GM19240 (cell line): ENCODE measurements around the gene ANO6.
"Not testable (repeated sequence)": the region's sequence is repeated elsewhere in the genome, so short reads cannot be mapped to it uniquely, and the experiment has no call there.

Experiments
- DNase-seq: peaks from one replicate; pipeline ENCODE4 v3.0.0; 2011; ENCODE audit warnings: low spot score; ENCODE audit not compliant: insufficient read length

The ANO6 gene

GRCh38 chr12:45242180-45242579 is 26.3 kb downstream of the ANO6 start:
- DNase-seq: no peak

GRCh38 chr12:45243963-45244362 is 28.1 kb downstream of the ANO6 start:
- DNase-seq: no peak

GRCh38 chr12:45244561-45245343 is 28.9 kb downstream of the ANO6 start:
- no peak for DNase-seq

- no peak for DNase-seq
Observed at GRCh38 chr12:45246236-45246635, 30.3 kb downstream of the ANO6 start.

GRCh38 chr12:45247589-45247988 is 31.7 kb downstream of the ANO6 start:
- DNase-seq: no peak

- no peak for DNase-seq
Observed at GRCh38 chr12:45248095-45248494, 32.2 kb downstream of the ANO6 start.

GRCh38 chr12:45254254-45254653 is 38.4 kb downstream of the ANO6 start:
- no peak for DNase-seq

- no peak for DNase-seq
Observed at GRCh38 chr12:45256721-45257120, 40.8 kb downstream of the ANO6 start.

GRCh38 chr12:45257185-45257930 is 41.5 kb downstream of the ANO6 start:
- peak; percentile 25 for DNase-seq

- DNase-seq: no peak
Observed at GRCh38 chr12:45259675-45260074, 43.8 kb downstream of the ANO6 start.

- DNase-seq: no peak
Observed at GRCh38 chr12:45260104-45260815, 44.4 kb downstream of the ANO6 start.

GRCh38 chr12:45260854-45261253 is 45.0 kb downstream of the ANO6 start:
- no peak for DNase-seq

GRCh38 chr12:45262185-45262584 is 46.3 kb downstream of the ANO6 start:
- DNase-seq: not testable (repeated sequence)

- no peak for DNase-seq
Observed at GRCh38 chr12:45263587-45263986, 47.7 kb downstream of the ANO6 start.

GRCh38 chr12:45268672-45269411 is 52.9 kb downstream of the ANO6 start:
- DNase-seq: no peak

- DNase-seq: no peak
Observed at GRCh38 chr12:45269412-45269751, 53.5 kb downstream of the ANO6 start.

GRCh38 chr12:45270951-45271350 is 55.1 kb downstream of the ANO6 start:
- no peak for DNase-seq

- DNase-seq: no peak
Observed at GRCh38 chr12:45273717-45274271, 57.9 kb downstream of the ANO6 start.

- DNase-seq: no peak
Observed at GRCh38 chr12:45276154-45276755, 60.4 kb downstream of the ANO6 start.

- no peak for DNase-seq
Observed at GRCh38 chr12:45278447-45278846, 62.6 kb downstream of the ANO6 start.
